ENCODE results near the gene ZFYVE28.

ZFYVE28 gene

DNA sequence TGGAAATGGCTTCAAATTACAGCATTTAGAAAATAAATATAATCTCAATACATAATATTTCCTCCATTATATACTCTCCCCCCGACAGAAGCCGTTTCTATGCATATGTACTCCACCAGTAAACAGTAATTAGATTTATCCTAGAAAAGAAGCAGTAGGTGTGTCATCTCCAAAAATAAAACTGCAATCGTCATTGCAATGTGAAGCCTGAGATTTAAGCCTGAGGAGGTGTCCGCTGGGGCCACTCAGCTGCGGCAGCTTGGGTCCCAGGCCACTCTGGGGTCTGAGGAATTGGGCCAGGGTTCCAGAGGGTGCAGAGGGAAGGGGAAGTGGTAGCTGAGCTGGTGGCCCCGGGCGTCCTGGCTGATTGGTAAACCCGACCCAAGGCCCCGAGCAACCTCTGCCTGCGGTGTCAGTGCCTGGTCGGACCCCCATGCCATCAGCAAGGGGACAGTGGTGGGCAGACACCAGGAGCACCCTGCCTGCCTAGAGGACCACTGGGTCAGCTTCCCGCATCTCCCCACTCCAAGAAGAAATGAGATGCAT, 148.8 kb downstream of the ZFYVE28 start:
- H3K9ac ChIP-seq: no peak overlapping the region
- no peaks in the 10 kb centered on the region for H3K27me3 ChIP-seq (ENCODE audit: control insufficient read depth, insufficient read depth, low read length)
- H3K79me2 ChIP-seq: no peaks in the 10 kb centered on the region
- no peaks in the 10 kb centered on the region for H3K36me3 ChIP-seq (ENCODE audit: control insufficient read depth, insufficient read depth, low read length)
- H3K4me1 ChIP-seq: peaks cover 3% of the 10 kb centered on the region
- no peak overlapping the region for H3K4me3 ChIP-seq (ENCODE audit: low read depth, low read length)
- TF ChIP-seq, protein P1, sequence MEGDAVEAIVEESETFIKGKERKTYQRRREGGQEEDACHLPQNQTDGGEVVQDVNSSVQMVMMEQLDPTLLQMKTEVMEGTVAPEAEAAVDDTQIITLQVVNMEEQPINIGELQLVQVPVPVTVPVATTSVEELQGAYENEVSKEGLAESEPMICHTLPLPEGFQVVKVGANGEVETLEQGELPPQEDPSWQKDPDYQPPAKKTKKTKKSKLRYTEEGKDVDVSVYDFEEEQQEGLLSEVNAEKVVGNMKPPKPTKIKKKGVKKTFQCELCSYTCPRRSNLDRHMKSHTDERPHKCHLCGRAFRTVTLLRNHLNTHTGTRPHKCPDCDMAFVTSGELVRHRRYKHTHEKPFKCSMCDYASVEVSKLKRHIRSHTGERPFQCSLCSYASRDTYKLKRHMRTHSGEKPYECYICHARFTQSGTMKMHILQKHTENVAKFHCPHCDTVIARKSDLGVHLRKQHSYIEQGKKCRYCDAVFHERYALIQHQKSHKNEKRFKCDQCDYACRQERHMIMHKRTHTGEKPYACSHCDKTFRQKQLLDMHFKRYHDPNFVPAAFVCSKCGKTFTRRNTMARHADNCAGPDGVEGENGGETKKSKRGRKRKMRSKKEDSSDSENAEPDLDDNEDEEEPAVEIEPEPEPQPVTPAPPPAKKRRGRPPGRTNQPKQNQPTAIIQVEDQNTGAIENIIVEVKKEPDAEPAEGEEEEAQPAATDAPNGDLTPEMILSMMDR (IDR thresholded peaks at IDR 0.05): no peak
- H3K4me2 ChIP-seq (ENCODE audit: low read length): no peak overlapping the region
- no peak overlapping the region for H3K27ac ChIP-seq
- H3K9me3 ChIP-seq (ENCODE audit: control insufficient read depth, low read length): no peaks in the 10 kb centered on the region
- H2AFZ ChIP-seq: no peak overlapping the region

DNA sequence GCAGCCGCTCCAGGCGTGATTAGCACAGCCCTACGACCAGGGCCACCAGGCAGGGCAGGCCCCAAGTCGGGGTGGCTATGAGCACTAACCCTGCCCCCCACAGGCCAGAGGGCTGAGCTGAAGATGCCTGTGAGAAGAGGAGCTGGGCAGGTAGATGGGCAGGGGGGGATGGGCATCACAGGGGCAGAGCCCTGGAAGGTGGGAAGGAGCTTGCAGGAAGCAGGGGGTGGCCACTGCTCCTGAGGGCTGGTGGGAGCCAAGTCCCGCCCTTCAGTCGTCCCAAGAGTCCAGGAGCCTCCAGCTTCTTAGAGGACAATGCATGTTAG, 149.3 kb downstream of the ZFYVE28 start:
- Histone ChIP-seq H3K27ac (no peak overlapping the region), H3K4me1 (peaks cover 3% of the 10 kb centered on the region)

DNA sequence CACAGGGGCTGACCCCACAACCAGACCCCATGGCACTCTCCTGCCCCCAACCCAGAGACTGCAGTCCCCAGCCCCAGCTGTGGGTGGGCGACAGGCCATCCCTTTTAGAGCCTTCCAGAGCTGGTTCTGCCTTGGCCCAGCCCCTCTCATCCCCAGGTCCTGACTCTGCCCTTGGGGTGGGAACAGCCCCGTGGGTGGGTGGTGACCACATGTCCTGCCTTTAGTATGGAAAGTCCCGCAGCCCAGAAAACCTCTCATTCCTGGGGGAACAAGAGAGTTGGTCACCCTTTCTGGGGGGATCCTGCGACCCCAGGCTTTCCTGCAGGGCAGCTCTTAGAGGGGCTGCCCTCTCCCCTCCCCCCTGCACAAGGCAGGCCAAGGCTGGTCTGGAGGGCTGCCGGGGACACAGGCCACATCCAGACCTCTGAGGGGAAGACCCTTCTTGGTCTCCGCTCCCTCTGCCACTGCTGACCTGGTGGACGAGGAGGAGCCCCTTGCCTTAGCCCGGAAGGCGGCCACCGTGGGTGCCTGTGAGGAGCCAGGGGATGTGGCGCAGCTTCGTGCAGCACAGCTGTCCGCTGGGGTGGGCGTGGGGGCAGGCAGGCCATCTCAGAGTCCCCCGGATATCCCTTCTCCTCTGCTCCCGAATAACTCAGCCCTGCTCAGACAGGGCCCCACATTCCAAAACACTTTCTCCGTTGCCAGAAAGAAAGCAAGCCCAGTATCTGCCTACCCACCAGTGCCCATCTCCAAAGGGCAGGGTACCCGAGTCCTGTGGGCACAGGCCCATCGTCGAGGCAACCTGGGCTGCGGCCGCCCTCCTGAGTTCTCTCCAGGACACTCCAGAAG, 149.9 kb downstream of the ZFYVE28 start:
- no peak overlapping the region for H3K4me3 ChIP-seq (ENCODE audit: low read depth, low read length)
- H3K9ac ChIP-seq: no peak overlapping the region
- peaks cover 3% of the 10 kb centered on the region for H3K4me1 ChIP-seq

More for the DNA sequence above, 149.3 kb downstream of the ZFYVE28 start:
- Histone ChIP-seq H3K36me3 (ENCODE audit: control insufficient read depth, insufficient read depth, low read length) (no peaks in the 10 kb centered on the region), H3K9me3 (ENCODE audit: control insufficient read depth, low read length) (no peaks in the 10 kb centered on the region), H3K4me2 (ENCODE audit: low read length) (no peak overlapping the region), H3K9ac (no peak overlapping the region), H2AFZ (no peak overlapping the region), H3K79me2 (no peaks in the 10 kb centered on the region), H3K27me3 (ENCODE audit: control insufficient read depth, insufficient read depth, low read length) (no peaks in the 10 kb centered on the region), H3K4me3 (ENCODE audit: low read depth, low read length) (no peak overlapping the region)
- TF ChIP-seq, protein P1 (IDR thresholded peaks at IDR 0.05): no peak

DNA sequence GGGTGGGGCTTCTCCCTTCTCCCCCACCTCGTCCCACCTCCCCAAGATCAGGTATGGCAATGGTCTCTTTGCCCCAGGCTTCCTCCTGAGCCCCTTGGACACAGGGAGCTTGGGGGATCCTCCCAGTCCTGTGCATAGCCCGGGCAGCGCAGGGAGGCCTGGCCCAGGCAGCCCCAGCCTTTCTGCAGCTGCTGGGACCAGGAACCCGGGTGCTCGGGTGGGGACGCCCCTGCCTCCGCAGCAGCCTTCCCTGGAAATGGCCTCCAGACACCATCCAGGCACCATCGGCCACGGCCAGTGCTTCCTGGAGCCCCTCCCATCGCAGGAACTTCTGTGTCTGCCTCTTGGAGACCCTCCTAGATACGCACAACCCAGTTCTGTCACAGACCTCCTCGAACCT, 150.6 kb downstream of the ZFYVE28 start:
- H2AFZ ChIP-seq: no peak overlapping the region
- TF ChIP-seq, protein P1 (IDR thresholded peaks at IDR 0.05): no peak
- H3K9me3 ChIP-seq (ENCODE audit: control insufficient read depth, low read length): no peaks in the 10 kb centered on the region
- H3K4me2 ChIP-seq (ENCODE audit: low read length): no peak overlapping the region
- H3K36me3 ChIP-seq (ENCODE audit: control insufficient read depth, insufficient read depth, low read length): no peaks in the 10 kb centered on the region
- peaks cover 3% of the 10 kb centered on the region for H3K4me1 ChIP-seq
- H3K79me2 ChIP-seq: no peaks in the 10 kb centered on the region
- H3K4me3 ChIP-seq (ENCODE audit: low read depth, low read length): no peak overlapping the region
- H3K27ac ChIP-seq: no peak overlapping the region
- no peaks in the 10 kb centered on the region for H3K27me3 ChIP-seq (ENCODE audit: control insufficient read depth, insufficient read depth, low read length)
- H3K9ac ChIP-seq: no peak overlapping the region

More for the DNA sequence above, 149.9 kb downstream of the ZFYVE28 start:
- no peaks in the 10 kb centered on the region for H3K79me2 ChIP-seq
- H2AFZ ChIP-seq: no peak overlapping the region
- no peak overlapping the region for H3K4me2 ChIP-seq (ENCODE audit: low read length)
- TF ChIP-seq, protein P1 (IDR thresholded peaks at IDR 0.05): no peak
- no peaks in the 10 kb centered on the region for H3K9me3 ChIP-seq (ENCODE audit: control insufficient read depth, low read length)
- H3K27ac ChIP-seq: no peak overlapping the region
- no peaks in the 10 kb centered on the region for H3K36me3 ChIP-seq (ENCODE audit: control insufficient read depth, insufficient read depth, low read length)
- no peaks in the 10 kb centered on the region for H3K27me3 ChIP-seq (ENCODE audit: control insufficient read depth, insufficient read depth, low read length)
